A673 (cell line): ENCODE measurements around the gene COA1. TPM values are rescaled to one million over a fixed set of nuclear protein-coding genes. Genes with fewer than 3 reads are reported as not detected.

Experiments
- BruUV-seq: library from RNA; stranded (reverse); fragments of 400-500 nt; replicated peaks from 2 replicates; lab custom pipeline; 2021; lab: Mats Ljungman, UMichigan
- CTCF ChIA-PET: fragments of 300-600 bp; sonication (Branson Sonifier 250); formaldehyde crosslinking; loops from one replicate; lab custom pipeline; 2022; ENCODE audit warnings: antibody characterized with exemption; lab: Charles Lee
- POLR2A ChIA-PET: fragments of 300-600 bp; sonication (Branson Sonifier 250); formaldehyde crosslinking; loops from one replicate; lab custom pipeline; 2022; ENCODE audit warnings: antibody characterized with exemption; ENCODE audit not compliant: low non-redundant PET; lab: Charles Lee
- DNase-seq: peaks from one replicate; pipeline ENCODE4 v3.0.0-alpha.2; 2015; ENCODE audit warnings: low spot score
- H3K27ac ChIP-seq: fragments of 200-600 bp; sonication (generic); 2 replicates; pipeline ENCODE4 v1.5.1; 2016; ENCODE audit warnings: mixed run types, low read depth, mild to moderate bottlenecking, mixed read lengths, antibody characterized with exemption, low read length; ENCODE audit not compliant: poor library complexity, severe bottlenecking
- H3K27me3 ChIP-seq: fragments of 200-600 bp; sonication (generic); replicated peaks from 2 replicates; pipeline ENCODE4 v1.6.1; 2017; ENCODE audit warnings: mixed run types, low read depth, mild to moderate bottlenecking, mixed read lengths, antibody characterized with exemption, low read length; ENCODE audit not compliant: insufficient read depth, poor library complexity
- H3K36me3 ChIP-seq: fragments of 200-600 bp; sonication (generic); 2 replicates; pipeline ENCODE4 v1.6.1; 2016; ENCODE audit warnings: mixed run types, mild to moderate bottlenecking, mixed read lengths, antibody characterized with exemption, low read length; ENCODE audit not compliant: insufficient read depth, poor library complexity, severe bottlenecking
- H3K4me1 ChIP-seq: fragments of 200-600 bp; sonication (generic); 2 replicates; pipeline ENCODE4 v1.6.1; 2017; ENCODE audit warnings: mixed run types, mild to moderate bottlenecking, mixed read lengths, antibody characterized with exemption, low read length; ENCODE audit not compliant: insufficient read depth, poor library complexity, severe bottlenecking
- H3K4me3 ChIP-seq: fragments of 200-600 bp; sonication (generic); 2 replicates; pipeline ENCODE4 v1.5.1; 2016; ENCODE audit warnings: low read depth, mixed run types, mild to moderate bottlenecking, mixed read lengths, low read length; ENCODE audit not compliant: poor library complexity, severe bottlenecking
- H3K9me3 ChIP-seq: fragments of 200-600 bp; sonication (generic); 2 replicates; pipeline ENCODE4 v1.6.1; 2016; ENCODE audit warnings: mixed run types, low read depth, mild to moderate bottlenecking, mixed read lengths, antibody characterized with exemption, low read length; ENCODE audit not compliant: poor library complexity, severe bottlenecking
- CTCF ChIP-seq: fragments of 300-800, 200-600 bp; sonication (generic); conservative IDR thresholded peaks from 2 replicates; pipeline ENCODE4 v1.5.1; 2017; ENCODE audit warnings: low read depth, mild to moderate bottlenecking, antibody characterized with exemption, low read length, moderate library complexity, mixed read lengths
- EZH2 ChIP-seq: fragments of 200-600 bp; sonication (generic); IDR thresholded peaks from 2 replicates; pipeline ENCODE4 v1.6.1; 2017; ENCODE audit warnings: borderline replicate concordance, low read depth, mild to moderate bottlenecking, mixed read lengths, antibody characterized with exemption, low read length; ENCODE audit not compliant: poor library complexity, severe bottlenecking
- intact Hi-C: fragments of 100-400 bp; cut with micrococcal nuclease; formaldehyde crosslinking; loops from one replicate; pipeline ENCODE4 v1.10.0; 2022; ENCODE audit not compliant: unreplicated experiment
- total RNA-seq: library from RNA; stranded (reverse); gene quantifications from 2 replicates; pipeline ENCODE4 v1.2.3, GENCODE V29; 2021

COA1 gene
- total RNA-seq, 1 experiment from 2014 or later: 105 TPM

- no TSS peak for BruUV-seq
- CTCF ChIA-PET: no interaction called here
- peaks cover under 1% of the 10 kb centered on the region for H3K4me1 ChIP-seq
- TF ChIP-seq EZH2 (no peak), CTCF (no peak)
- DNase-seq: no peak
- H3K27me3 ChIP-seq: no peaks in the 10 kb centered on the region
- intact Hi-C loops: loop anchor here (5.0 kb wide), 1 partner anchor 111 kb away; no protein-coding TSS in a partner anchor
- POLR2A ChIA-PET: interaction anchor here (0.6 kb wide), 1 partner anchor 16 kb away, joined by 3 read pairs; no protein-coding TSS in a partner anchor
- H3K27ac ChIP-seq: no peak overlapping the region
- H3K4me3 ChIP-seq: no peak overlapping the region
- no peaks in the 10 kb centered on the region for H3K9me3 ChIP-seq
- no peaks in the 10 kb centered on the region for H3K36me3 ChIP-seq
Observed at GRCh38 chr7:43726466-43726865, 2.9 kb downstream of the COA1 start.

- TF ChIP-seq CTCF: no peak
- TF ChIP-seq EZH2: no peak
- CTCF ChIA-PET: no interaction called here
- no peaks in the 10 kb centered on the region for H3K9me3 ChIP-seq
- H3K4me3 ChIP-seq: no peak overlapping the region
- no TSS peak for BruUV-seq
- DNase-seq: no peak
- no peaks in the 10 kb centered on the region for H3K27me3 ChIP-seq
- POLR2A ChIA-PET: no interaction called here
- intact Hi-C loops: loop anchor here (5.0 kb wide), 1 partner anchor 112 kb away; no protein-coding TSS in a partner anchor
- H3K27ac ChIP-seq: no peak overlapping the region
- peaks cover 7% of the 10 kb centered on the region for H3K4me1 ChIP-seq
- H3K36me3 ChIP-seq: no peaks in the 10 kb centered on the region
Observed at GRCh38 chr7:43725251-43725650, 4.1 kb downstream of the COA1 start.

GRCh38 chr7:43723007-43723341 lies 6.3 kb downstream of the COA1 start:
- intact Hi-C loops: loop anchor here (5.0 kb wide), 1 partner anchor 266 kb away; no protein-coding TSS in a partner anchor

More at GRCh38 chr7:43723007-43723341, 6.3 kb downstream of the COA1 start:
- TF ChIP-seq EZH2 (no peak), CTCF (no peak)
- BruUV-seq: no TSS peak
- Histone ChIP-seq H3K4me3 (no peak overlapping the region), H3K36me3 (no peaks in the 10 kb centered on the region), H3K27ac (no peak overlapping the region), H3K27me3 (no peaks in the 10 kb centered on the region), H3K4me1 (peaks cover 7% of the 10 kb centered on the region), H3K9me3 (no peaks in the 10 kb centered on the region)
- ChIA-PET POLR2A (no interaction called here), CTCF (no interaction called here)
- no peak for DNase-seq
